ENCODE measurements around the gene CLEC4G. TPM values are rescaled to one million over a fixed set of nuclear protein-coding genes. Genes with fewer than 3 reads are reported as not detected.

The CLEC4G gene
- polyA plus RNA-seq, 1 donor (not counting 4 experiments of a cell fraction or from before 2014, with no cell fraction given): not detected

- TF ChIP-seq EZH2 (IDR thresholded peaks at IDR 0.05; ENCODE audit: low read length) (no peak), CTCF (optimal IDR thresholded peaks at IDR 0.05 in 1 of 3, IDR thresholded peaks at IDR 0.05 in 1 of 3, conservative IDR thresholded peaks at IDR 0.05 in 1 of 3; ENCODE audit: extremely low read depth in 1 of 3, insufficient read depth in 2 of 3, low read length in 3 of 3) (no peak)
- no peak overlapping the region for H2AFZ ChIP-seq (ENCODE audit: control insufficient read depth, low read length)
- no peaks in the 10 kb centered on the region for H3K4me1 ChIP-seq (ENCODE audit: control insufficient read depth, extremely low read depth, insufficient read depth, low read length)
- no peaks in the 10 kb centered on the region for H3K27me3 ChIP-seq (ENCODE audit: control insufficient read depth, extremely low read depth, insufficient read depth, low read length)
- H3K4me2 ChIP-seq (ENCODE audit: control insufficient read depth, extremely low read depth, insufficient read depth, low read depth, low read length): no peak overlapping the region
- peaks cover 2% of the 10 kb centered on the region for H3K9me3 ChIP-seq (ENCODE audit: control insufficient read depth, low read depth, low read length)
- H3K4me3 ChIP-seq (ENCODE audit: control insufficient read depth in 2 of 3, extremely low read depth in 1 of 3, insufficient read depth in 2 of 3, low read depth in 1 of 3, low read length in 3 of 3): no peak overlapping the region
- no peak overlapping the region for H3K27ac ChIP-seq (ENCODE audit: control insufficient read depth, insufficient read depth, low read length)
- FAIRE-seq: no peak
- no peak overlapping the region for H3K9ac ChIP-seq (ENCODE audit: control insufficient read depth, extremely low read depth, insufficient read depth, low read length)
- dilution Hi-C loops (cut with MboI; ENCODE audit: extremely low pct_ligation_motif_present, low sequenced_read_pairs): no loop called here
- H4K20me1 ChIP-seq (ENCODE audit: control insufficient read depth, extremely low read depth, insufficient read depth, low read length): no peaks in the 10 kb centered on the region
- DNase-seq (ENCODE audit: low read depth, low spot score): no peak
- H3K9me1 ChIP-seq (ENCODE audit: control insufficient read depth, extremely low read depth, insufficient read depth, low read length): no peaks in the 10 kb centered on the region
- no peaks in the 10 kb centered on the region for H3K79me2 ChIP-seq (ENCODE audit: control insufficient read depth, insufficient read depth, low read length)
- no peaks in the 10 kb centered on the region for H3K36me3 ChIP-seq (ENCODE audit: control insufficient read depth in 2 of 2, extremely low read depth in 1 of 2, insufficient read depth in 2 of 2, low read length in 2 of 2)
Measured at GRCh38 chr19:7759156-7759555, 27.2 kb upstream of the CLEC4G start.

- H3K79me2 ChIP-seq (ENCODE audit: control insufficient read depth, insufficient read depth, low read length): no peaks in the 10 kb centered on the region
- H3K9me3 ChIP-seq (ENCODE audit: control insufficient read depth, low read depth, low read length): peaks cover 2% of the 10 kb centered on the region
- H3K36me3 ChIP-seq (ENCODE audit: control insufficient read depth in 2 of 2, extremely low read depth in 1 of 2, insufficient read depth in 2 of 2, low read length in 2 of 2): no peaks in the 10 kb centered on the region
- TF ChIP-seq CTCF (optimal IDR thresholded peaks at IDR 0.05 in 1 of 3, IDR thresholded peaks at IDR 0.05 in 1 of 3, conservative IDR thresholded peaks at IDR 0.05 in 1 of 3; ENCODE audit: extremely low read depth in 1 of 3, insufficient read depth in 2 of 3, low read length in 3 of 3): no peak
- TF ChIP-seq EZH2 (IDR thresholded peaks at IDR 0.05; ENCODE audit: low read length): no peak
- H3K27me3 ChIP-seq (ENCODE audit: control insufficient read depth, extremely low read depth, insufficient read depth, low read length): no peaks in the 10 kb centered on the region
- no peaks in the 10 kb centered on the region for H4K20me1 ChIP-seq (ENCODE audit: control insufficient read depth, extremely low read depth, insufficient read depth, low read length)
- no peaks in the 10 kb centered on the region for H3K4me1 ChIP-seq (ENCODE audit: control insufficient read depth, extremely low read depth, insufficient read depth, low read length)
- H3K9ac ChIP-seq (ENCODE audit: control insufficient read depth, extremely low read depth, insufficient read depth, low read length): no peak overlapping the region
- H3K4me2 ChIP-seq (ENCODE audit: control insufficient read depth, extremely low read depth, insufficient read depth, low read depth, low read length): no peak overlapping the region
- H3K9me1 ChIP-seq (ENCODE audit: control insufficient read depth, extremely low read depth, insufficient read depth, low read length): no peaks in the 10 kb centered on the region
- H2AFZ ChIP-seq (ENCODE audit: control insufficient read depth, low read length): no peak overlapping the region
- no peak overlapping the region for H3K4me3 ChIP-seq (ENCODE audit: control insufficient read depth in 2 of 3, extremely low read depth in 1 of 3, insufficient read depth in 2 of 3, low read depth in 1 of 3, low read length in 3 of 3)
- DNase-seq (ENCODE audit: low read depth, low spot score): no peak
- dilution Hi-C loops (cut with MboI; ENCODE audit: extremely low pct_ligation_motif_present, low sequenced_read_pairs): no loop called here
- no peak for FAIRE-seq
- H3K27ac ChIP-seq (ENCODE audit: control insufficient read depth, insufficient read depth, low read length): no peak overlapping the region
Measured at GRCh38 chr19:7757358-7757757, 25.4 kb upstream of the CLEC4G start.

Measured in keratinocyte (primary cell).